HG02973 (cell line): ENCODE results near the gene SCAMP5.

Experiments used
- ATAC-seq: cut with Tn5 transposase; IDR thresholded peaks from one replicate; pipeline ENCODE4 v1.9.1; 2021; ENCODE audit warnings: moderate library complexity; ENCODE audit not compliant: unreplicated experiment

The SCAMP5 gene

DNA sequence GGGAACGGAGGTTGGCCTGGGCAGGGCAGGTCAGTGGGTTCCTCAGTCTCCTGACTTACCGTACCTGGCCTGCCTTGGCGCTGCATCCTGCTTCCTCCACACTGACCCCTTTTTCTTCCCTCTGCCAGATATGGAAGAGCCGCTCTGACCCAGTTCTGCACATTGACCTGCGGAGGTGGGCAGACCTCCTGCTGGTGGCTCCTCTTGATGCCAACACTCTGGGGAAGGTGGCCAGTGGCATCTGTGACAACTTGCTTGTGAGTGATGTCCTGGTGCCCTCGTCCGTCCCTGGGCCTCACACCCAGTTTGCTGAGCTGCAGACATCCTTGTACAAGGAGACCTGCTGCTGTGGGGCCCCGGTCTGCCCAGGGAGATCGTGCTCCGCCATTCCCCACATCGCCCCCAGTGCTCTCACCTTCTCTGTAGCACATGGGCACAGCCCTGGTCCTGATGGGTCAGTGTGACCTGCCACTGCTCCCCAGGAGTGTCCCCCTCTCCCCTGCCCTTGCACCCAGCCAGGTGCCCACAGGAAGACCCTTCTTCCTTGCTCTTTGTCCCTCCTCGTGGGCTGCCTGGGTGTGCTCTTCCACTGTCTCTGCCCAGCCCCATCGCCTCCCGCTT is 49.0 kb downstream of the SCAMP5 start:
- ATAC-seq = no peak

DNA sequence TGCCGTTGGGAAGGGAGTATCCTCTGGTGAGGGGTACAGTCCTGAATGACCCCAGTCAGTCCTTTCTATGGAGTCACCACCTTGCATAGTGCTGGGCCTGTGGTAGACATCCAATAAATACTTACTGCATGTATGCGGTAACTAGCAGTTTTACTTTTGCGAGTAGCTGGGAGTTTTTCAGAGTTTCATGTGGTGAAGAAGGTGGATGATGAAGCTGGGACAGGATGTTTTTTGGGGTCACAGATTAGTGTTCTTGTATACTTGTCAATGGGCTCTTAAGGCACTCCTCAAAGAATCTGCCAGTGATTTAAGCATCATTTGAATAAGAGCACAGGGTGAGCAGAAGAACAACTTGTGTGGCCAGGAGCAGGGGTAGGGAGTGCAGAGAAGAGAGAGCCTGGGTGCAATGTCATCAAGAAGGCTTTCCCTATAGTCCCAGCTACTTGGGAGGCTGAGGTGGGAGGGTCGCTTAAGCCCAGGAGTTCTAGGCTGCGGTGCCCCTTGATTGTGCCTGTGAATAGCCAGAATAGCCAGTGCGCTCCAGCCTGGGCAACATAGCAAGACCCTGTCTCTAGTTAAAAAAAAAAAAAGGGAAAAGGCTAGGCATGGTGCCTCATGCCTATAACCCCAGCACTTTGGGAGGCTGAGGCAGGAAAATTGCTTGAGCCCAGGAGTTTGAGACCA is 50.1 kb downstream of the SCAMP5 start:
- no peak for ATAC-seq

DNA sequence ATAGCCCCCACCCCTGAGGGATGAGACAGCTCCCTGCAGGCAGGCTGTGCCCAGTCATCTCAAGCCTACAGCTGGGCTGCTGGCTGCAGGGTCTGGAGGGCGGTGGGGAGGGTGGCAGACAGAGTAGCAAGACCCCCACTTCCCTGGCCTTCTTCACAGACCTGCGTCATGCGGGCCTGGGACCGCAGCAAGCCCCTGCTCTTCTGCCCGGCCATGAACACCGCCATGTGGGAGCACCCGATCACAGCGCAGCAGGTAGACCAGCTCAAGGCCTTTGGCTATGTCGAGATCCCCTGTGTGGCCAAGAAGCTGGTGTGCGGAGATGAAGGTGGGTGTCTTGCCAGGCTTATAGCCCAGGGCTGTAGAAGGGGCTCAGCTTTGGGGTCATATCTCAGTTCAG is 53.0 kb downstream of the SCAMP5 start:
- ATAC-seq = no peak

DNA sequence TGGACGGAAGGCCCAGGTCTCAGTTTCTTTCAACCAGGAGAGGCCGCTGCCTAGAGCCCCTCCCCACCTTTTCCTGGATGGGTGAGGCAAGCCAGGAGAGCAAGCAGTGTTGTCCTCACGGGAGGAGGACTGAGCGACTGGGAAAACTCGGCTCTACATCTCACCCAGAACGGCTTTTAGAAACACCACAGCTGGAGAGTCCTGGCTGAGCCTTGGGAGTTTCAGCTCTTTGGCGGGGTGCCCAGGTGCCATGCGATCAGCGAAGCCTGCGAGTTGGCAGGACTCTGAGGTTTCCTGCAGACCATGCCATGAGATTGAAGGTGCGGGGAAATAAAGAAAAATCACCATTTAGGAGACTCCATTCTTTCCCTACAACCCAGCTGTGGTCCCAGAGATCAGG is 54.0 kb downstream of the SCAMP5 start:
- ATAC-seq = no peak

DNA sequence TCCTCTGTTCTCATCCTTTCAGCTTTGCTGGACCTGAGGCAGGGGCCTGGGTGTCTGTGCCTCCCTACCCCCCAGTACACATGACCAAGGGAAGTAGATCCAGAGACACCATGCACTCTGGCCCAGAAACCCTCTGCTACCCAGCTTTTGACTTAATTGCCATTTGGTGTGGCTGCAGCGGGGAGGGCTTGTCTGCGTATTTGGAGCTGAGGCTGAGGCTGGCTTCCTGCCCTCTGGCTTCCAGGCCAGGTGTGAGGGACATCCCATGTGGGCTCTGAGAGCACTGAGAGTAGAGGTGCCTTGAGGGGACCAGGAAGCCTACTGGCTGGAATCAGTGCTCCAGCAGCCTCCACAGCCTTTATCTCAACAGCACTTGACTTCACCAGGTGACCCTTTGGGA is 54.9 kb downstream of the SCAMP5 start:
- no peak for ATAC-seq

- ATAC-seq = no peak
These were observed 55.8 kb downstream of the SCAMP5 start for GRCh38 chr15:75051191-75051608.

DNA sequence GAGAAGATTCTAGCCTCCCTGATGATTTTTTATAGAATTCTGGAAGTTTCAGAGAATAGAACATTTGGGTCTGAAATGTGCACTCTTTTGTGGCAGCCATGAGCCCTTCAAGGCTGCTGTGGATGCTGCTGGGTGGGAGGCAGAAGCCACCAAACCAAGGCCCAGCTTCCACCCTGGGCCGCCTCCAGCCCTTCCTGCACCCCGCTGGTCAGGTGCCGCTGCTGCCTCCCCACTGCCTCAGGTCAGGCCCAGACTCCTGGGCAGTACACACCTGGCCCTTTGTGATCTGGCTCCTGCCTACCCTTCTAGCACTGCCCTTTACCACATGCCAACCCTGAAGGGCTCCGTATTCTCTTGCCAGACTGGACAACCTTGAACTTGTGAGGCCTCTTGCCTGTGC is 56.3 kb downstream of the SCAMP5 start:
- no peak for ATAC-seq

- ATAC-seq = no peak
These were observed 57.8 kb downstream of the SCAMP5 start for GRCh38 chr15:75052972-75053747.

DNA sequence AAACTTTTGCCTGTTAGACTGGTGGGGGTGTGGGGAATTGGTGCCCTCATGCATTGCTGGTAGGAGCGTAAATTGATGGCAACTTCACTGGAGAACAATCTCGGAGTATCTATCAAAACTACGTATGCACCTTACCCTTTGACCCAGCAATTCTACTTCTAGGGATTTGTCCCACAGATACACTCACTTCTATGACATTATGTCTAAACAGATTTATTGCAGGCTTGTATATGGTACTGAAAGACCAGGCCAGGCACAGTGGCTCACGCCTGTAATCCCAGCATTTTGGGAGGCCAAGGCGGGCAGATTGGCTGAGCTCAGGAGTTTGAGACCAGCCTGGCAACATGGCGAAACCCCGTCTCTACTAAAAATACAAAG is 58.4 kb downstream of the SCAMP5 start:
- no peak for ATAC-seq

DNA sequence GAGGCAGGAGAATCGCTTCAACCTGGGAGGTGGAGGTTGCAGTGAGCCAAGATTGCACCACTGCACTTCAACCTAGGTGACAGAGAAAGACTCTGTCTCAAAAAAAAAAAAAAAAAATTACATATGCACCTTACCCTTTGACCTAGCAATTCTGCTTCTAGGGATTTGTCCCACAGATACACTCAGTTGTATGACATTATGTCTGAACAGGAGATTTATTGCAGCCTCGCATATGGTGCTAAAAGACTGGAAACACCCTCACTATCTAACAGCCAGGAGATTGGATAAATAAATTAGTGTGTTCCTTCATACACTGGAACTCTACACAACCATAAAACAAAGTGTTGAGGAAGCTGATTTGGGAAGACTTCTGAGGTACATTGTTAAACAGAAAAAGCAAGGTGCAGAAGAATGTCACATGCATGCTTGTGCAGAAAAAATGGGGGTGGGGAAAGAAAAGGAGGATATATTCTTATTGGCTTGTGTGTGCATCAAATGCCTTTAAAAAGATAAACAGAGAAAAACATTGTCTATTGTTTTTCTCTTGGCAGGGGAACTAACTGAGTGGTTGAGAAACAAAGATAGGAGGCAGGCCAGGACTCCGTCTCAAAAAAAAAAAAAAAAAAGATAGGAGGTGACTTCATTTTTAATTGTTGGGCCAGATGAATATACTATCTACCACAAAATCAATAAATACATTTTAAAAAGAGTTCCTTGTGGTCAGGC is 59.0 kb downstream of the SCAMP5 start:
- ATAC-seq = no peak

- no peak for ATAC-seq
These were observed 60.7 kb downstream of the SCAMP5 start for GRCh38 chr15:75056036-75056435.

GRCh38 chr15:75058127-75058905 is 63.0 kb downstream of the SCAMP5 start:
- ATAC-seq = no peak

DNA sequence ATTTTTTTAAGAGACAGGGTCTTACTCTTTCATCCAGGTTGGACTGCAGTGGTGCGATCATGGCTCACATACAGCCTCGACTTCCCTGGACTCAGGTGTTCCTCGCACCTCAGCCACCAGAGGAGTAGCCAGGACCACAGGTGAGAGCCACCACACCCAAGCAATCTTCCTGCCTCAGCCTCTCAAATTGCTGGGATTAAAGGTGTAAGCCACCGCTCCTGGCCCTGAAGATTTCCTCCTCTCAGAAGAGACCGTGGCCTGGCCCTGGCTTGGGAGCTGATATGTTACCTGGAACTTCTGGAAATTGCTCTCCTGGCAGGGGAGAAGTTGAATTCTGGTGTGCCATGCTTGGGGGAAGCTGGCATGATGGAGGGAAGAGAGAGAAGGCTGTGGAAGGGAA is 64.2 kb downstream of the SCAMP5 start:
- no peak for ATAC-seq

GRCh38 chr15:75061272-75061671 is 65.9 kb downstream of the SCAMP5 start:
- no peak for ATAC-seq

DNA sequence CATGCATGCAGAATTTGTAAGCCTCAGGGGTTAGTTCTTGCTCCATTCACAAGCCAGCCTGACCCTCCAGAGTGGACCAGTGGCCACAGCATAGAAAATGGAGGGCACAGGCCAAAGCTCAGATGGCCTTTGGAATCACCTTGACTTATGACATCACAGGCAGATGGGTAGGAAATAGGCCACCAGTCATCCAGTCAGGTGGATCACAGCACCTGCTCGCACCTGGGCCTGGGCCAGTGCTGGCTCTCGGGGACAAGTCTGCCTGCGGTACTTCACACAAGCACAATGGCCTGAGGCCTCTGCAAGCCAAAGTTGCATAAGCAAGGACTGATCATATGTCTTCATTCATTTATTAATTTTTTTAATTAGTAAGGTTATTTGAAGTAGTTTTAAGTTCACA is 67.3 kb downstream of the SCAMP5 start:
- no peak for ATAC-seq

DNA sequence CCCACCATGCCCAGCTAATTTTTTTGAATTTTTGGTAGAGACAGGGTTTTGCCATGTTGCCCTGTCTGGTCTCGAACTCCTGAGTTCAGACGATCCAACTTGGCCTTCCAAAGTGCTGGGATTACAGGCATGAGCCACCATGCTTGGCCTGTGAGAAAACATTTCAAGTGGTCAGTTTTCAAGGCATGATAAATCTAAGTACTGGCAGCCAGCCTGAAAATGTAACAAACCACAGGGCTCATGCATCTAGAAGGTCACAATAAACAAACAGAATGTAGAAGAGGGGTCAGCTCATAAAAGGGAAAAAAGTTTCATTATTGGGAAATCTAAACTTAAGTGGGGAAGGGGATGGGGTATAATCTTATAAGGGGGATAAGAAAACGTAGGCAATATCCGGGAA is 68.0 kb downstream of the SCAMP5 start:
- ATAC-seq = no peak

DNA sequence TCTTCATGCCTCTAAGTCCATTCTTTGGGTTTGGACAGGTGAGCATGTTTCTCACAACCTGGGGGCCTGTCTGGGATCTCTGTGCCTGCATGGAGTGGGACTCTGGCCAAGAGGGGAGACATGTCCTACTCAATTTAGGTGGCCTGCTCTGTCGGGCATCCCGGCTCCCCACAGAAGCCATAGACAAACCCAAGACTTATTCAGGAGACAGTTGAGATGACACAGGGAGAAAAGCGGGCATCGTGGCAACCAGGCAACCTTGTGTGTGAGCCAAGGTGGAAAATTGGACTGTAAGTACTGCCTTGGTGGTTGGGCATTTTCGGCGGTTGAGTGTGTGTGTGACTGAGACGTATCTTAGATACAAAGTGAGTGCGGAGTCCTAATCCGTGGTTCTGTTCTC is 68.5 kb downstream of the SCAMP5 start:
- ATAC-seq = no peak

GRCh38 chr15:75064846-75065245 is 69.5 kb downstream of the SCAMP5 start:
- ATAC-seq = no peak

- ATAC-seq = no peak
These were observed 70.1 kb downstream of the SCAMP5 start for GRCh38 chr15:75065467-75065850.

DNA sequence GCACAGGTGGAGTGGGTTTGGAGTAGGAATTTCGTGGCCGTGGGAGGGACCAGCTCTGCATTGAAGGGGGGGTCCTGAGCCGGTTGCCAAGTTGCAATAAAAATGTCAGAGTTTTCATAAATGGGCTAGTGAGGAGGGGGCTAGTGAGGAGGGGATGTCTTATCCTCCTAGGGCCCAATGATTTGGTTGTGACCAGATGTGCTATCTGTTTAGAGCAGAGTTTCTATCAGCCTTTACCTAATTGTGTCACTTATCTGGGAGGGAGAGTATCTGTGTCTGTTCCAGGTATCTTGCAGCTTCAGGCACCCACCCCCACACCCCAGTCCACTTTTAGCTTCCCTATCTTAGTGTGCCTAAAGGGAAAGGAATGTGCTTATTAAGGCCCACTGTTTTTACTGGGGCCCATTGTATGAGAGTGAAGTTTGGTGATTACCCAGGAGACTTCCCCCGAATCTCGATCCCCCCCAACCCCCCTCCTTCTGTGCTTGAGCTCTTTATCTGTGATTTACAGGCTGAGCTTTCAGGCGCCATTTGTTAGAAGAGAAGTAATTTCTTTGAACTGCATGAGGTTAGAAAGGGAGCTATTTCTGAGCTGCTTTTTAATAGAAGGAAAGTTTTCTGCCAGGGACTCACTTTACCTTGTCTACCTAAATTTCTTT is 70.6 kb downstream of the SCAMP5 start:
- no peak for ATAC-seq
